Colonic mucosa (tissue), 4 donors: ENCODE data around the gene LDAF1. TPM values are rescaled to one million over a fixed set of nuclear protein-coding genes. Genes with fewer than 3 reads are reported as not detected.
A peak's percentile ranks its signal among the peaks of the same experiment; 100 is the strongest.

Source experiments
- DNase-seq: peaks from one replicate; pipeline ENCODE4 v3.0.0-alpha.2; 2020
- H3K27ac ChIP-seq: fragments of 200-600 bp; one replicate; pipeline ENCODE4 v1.8.0; 2021
- H3K27me3 ChIP-seq: fragments of 200-600 bp; one replicate; pipeline ENCODE4 v1.8.0; 2021
- H3K36me3 ChIP-seq: fragments of 200-600 bp; one replicate; pipeline ENCODE4 v1.8.0; 2021
- H3K4me1 ChIP-seq: fragments of 200-600 bp; one replicate; pipeline ENCODE4 v1.8.0; 2021; ENCODE audit warnings: mild to moderate bottlenecking
- H3K4me3 ChIP-seq: fragments of 200-600 bp; one replicate; pipeline ENCODE4 v1.8.0; 2021
- H3K9ac ChIP-seq, 2 donors: one replicate each; pipeline ENCODE4 v1.7.0; 2013; ENCODE audit warnings: control low read depth in 2 of 2, low read depth in 2 of 2, low read length in 2 of 2
- H3K9me3 ChIP-seq: fragments of 200-600 bp; one replicate; pipeline ENCODE4 v1.8.0; 2021
- CTCF ChIP-seq: fragments of 200-600 bp; IDR thresholded peaks from one replicate; pipeline ENCODE4 v1.8.0; 2022; ENCODE audit warnings: antibody characterized with exemption, mild to moderate bottlenecking
- intact Hi-C: fragments of 100-400 bp; cut with DNase I; formaldehyde crosslinking; loops from one replicate; pipeline ENCODE4 v1.14.1; 2022
- total RNA-seq, 2 donors: library from RNA; stranded (reverse); fragmentation: NEBNext Ultra II Directional in 1 of 2; extraction: Animal tissue kit (Norgen Biotek cat#: 25700) in 1 of 2; gene quantifications; one replicate each; pipeline ENCODE4 v1.2.1, GENCODE V29; 2021
- donor health status: healthy.
- donor health status: DM: no; HTN: no; CAD: no.
- donor health status: DM: no; HTN: no; CAD: no.

The LDAF1 gene
- total RNA-seq, 2 donors from 2014 or later = 25.6 to 58.2 TPM

- Histone ChIP-seq H3K9ac (peak overlapping the region in 1 of 2 donors; percentile 47), H3K27ac (no peak overlapping the region), H3K4me1 (no peaks in the 10 kb centered on the region), H3K9me3 (no peaks in the 10 kb centered on the region), H3K36me3 (no peaks in the 10 kb centered on the region), H3K27me3 (no peaks in the 10 kb centered on the region), H3K4me3 (no peak overlapping the region)
- TF ChIP-seq CTCF = no peak
- intact Hi-C loops = no loop called here
- no peak for DNase-seq
Measured at GRCh38 chr16:21199607-21200218, 41.2 kb downstream of the LDAF1 start.

GRCh38 chr16:21203155-21203797 lies 44.8 kb downstream of the LDAF1 start:
- intact Hi-C loops = no loop called here
- Histone ChIP-seq H3K27me3 (no peaks in the 10 kb centered on the region), H3K36me3 (no peaks in the 10 kb centered on the region), H3K27ac (no peak overlapping the region), H3K9ac (no peak overlapping the region), H3K4me3 (no peak overlapping the region), H3K9me3 (no peaks in the 10 kb centered on the region), H3K4me1 (no peaks in the 10 kb centered on the region)
- DNase-seq = peak; percentile 34
- no peak for TF ChIP-seq CTCF

GRCh38 chr16:21205303-21205702 lies 46.8 kb downstream of the LDAF1 start:
- Histone ChIP-seq H3K4me1 (no peaks in the 10 kb centered on the region), H3K27me3 (no peaks in the 10 kb centered on the region), H3K27ac (no peak overlapping the region), H3K9me3 (no peaks in the 10 kb centered on the region), H3K4me3 (no peak overlapping the region), H3K9ac (no peak overlapping the region), H3K36me3 (no peaks in the 10 kb centered on the region)
- intact Hi-C loops = no loop called here
- DNase-seq = no peak
- TF ChIP-seq CTCF = no peak

- DNase-seq = no peak
- intact Hi-C loops = no loop called here
- no peak overlapping the region for H3K9ac ChIP-seq
- H3K9me3 ChIP-seq = no peaks in the 10 kb centered on the region
- H3K27ac ChIP-seq = no peak overlapping the region
- TF ChIP-seq CTCF = no peak
- no peaks in the 10 kb centered on the region for H3K4me1 ChIP-seq
- no peaks in the 10 kb centered on the region for H3K27me3 ChIP-seq
- H3K36me3 ChIP-seq = no peaks in the 10 kb centered on the region
- no peak overlapping the region for H3K4me3 ChIP-seq
Measured at GRCh38 chr16:21206550-21206949, 48.1 kb downstream of the LDAF1 start.

GRCh38 chr16:21208446-21209230 lies 50.2 kb downstream of the LDAF1 start:
- no peak for DNase-seq
- Histone ChIP-seq H3K9me3 (no peaks in the 10 kb centered on the region), H3K36me3 (no peaks in the 10 kb centered on the region), H3K4me1 (no peaks in the 10 kb centered on the region), H3K4me3 (no peak overlapping the region), H3K27me3 (no peaks in the 10 kb centered on the region), H3K9ac (no peak overlapping the region), H3K27ac (no peak overlapping the region)
- TF ChIP-seq CTCF = no peak
- intact Hi-C loops = no loop called here
